ENCODE data around the gene ZFAND6. TPM values are rescaled to one million over a fixed set of nuclear protein-coding genes. Genes with fewer than 3 reads are reported as not detected.

ZFAND6 gene
- total RNA-seq, 3 donors from 2014 or later (not counting 1 experiment from before 2014, with no cell fraction given) = 145 to 150 (median 148) TPM

DNA sequence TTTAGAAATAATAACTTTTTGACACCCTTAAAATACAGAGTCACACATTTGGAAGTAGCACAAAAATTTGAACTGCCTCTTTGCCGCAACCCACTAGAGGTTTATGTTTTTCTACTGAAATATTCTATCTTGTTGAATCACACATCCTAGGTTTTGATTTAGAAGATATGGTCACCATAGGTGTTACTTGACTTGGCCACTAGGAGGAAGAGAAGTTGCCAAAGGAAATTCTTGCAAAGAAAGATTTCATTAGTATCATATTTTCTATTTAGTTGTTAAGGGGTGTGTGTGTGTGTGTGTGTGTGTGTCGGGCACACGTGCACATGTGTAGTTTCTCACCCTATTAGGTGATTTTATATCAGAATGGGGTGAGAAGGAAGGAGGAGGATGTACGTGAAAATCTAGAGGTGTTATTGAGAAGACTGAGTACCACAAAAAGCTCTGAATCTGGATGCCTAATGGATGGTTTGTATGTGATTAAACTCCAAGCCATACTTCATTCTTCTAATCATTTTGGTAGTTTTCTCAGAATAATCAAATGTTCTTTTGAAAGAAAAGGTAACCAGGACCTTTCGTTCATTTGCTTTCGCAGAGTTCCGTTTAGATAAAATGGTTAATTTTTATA is 31.5 kb downstream of the ZFAND6 start:
- H3K9me3 Mint-ChIP-seq = no peaks in the 10 kb centered on the region
- intact Hi-C loops (cut with micrococcal nuclease) = no loop called here
- WGBS (ENCODE audit: insufficient coverage) = 54% methylated on average over 6 of the region's 7 CpGs
- DNase-seq = peak in 1 of 2 donors; percentile 22
- H3K27me3 ChIP-seq (ENCODE audit: control insufficient read depth, insufficient read depth, low read length) = no peaks in the 10 kb centered on the region
- no peak overlapping the region for H3K27ac ChIP-seq (ENCODE audit: low read length)
- H3K36me3 Mint-ChIP-seq = no peaks in the 10 kb centered on the region
- peaks cover 52 to 70% of the 10 kb centered on the region in 2 donors for H3K4me1 Mint-ChIP-seq
- TF ChIP-seq, protein P1, sequence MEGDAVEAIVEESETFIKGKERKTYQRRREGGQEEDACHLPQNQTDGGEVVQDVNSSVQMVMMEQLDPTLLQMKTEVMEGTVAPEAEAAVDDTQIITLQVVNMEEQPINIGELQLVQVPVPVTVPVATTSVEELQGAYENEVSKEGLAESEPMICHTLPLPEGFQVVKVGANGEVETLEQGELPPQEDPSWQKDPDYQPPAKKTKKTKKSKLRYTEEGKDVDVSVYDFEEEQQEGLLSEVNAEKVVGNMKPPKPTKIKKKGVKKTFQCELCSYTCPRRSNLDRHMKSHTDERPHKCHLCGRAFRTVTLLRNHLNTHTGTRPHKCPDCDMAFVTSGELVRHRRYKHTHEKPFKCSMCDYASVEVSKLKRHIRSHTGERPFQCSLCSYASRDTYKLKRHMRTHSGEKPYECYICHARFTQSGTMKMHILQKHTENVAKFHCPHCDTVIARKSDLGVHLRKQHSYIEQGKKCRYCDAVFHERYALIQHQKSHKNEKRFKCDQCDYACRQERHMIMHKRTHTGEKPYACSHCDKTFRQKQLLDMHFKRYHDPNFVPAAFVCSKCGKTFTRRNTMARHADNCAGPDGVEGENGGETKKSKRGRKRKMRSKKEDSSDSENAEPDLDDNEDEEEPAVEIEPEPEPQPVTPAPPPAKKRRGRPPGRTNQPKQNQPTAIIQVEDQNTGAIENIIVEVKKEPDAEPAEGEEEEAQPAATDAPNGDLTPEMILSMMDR (IDR thresholded peaks at IDR 0.05) = peak; percentile 50
- no peak overlapping the region for H3K4me3 ChIP-seq (ENCODE audit: low read length)
- no peaks in the 10 kb centered on the region for H3K9me3 ChIP-seq (ENCODE audit: control insufficient read depth, insufficient read depth, low read length)
- H3K27ac Mint-ChIP-seq = no peak overlapping the region
- H3K27me3 Mint-ChIP-seq (ENCODE audit: low read depth in 2 of 2) = no peaks in the 10 kb centered on the region
- H3K4me3 Mint-ChIP-seq = peak overlapping the region; percentile 11
- H3K4me1 ChIP-seq (ENCODE audit: control insufficient read depth, insufficient read depth, low read length) = peaks cover 4% of the 10 kb centered on the region
- no peaks in the 10 kb centered on the region for H3K36me3 ChIP-seq (ENCODE audit: control insufficient read depth, insufficient read depth, low read length)
- peak; percentile 44 to 69 (median 68) for ATAC-seq

- no peak overlapping the region for H3K27ac Mint-ChIP-seq
- no peak overlapping the region for H3K27ac ChIP-seq (ENCODE audit: low read length)
- ATAC-seq (peak in 1 of 3 donors; percentile 18), DNase-seq (peak in 1 of 2 donors; percentile 6)
- intact Hi-C loops (cut with micrococcal nuclease) = no loop called here
- no peaks in the 10 kb centered on the region for H3K27me3 ChIP-seq (ENCODE audit: control insufficient read depth, insufficient read depth, low read length)
- H3K9me3 ChIP-seq (ENCODE audit: control insufficient read depth, insufficient read depth, low read length) = no peaks in the 10 kb centered on the region
- H3K36me3 Mint-ChIP-seq = no peaks in the 10 kb centered on the region
- no peaks in the 10 kb centered on the region for H3K9me3 Mint-ChIP-seq
- H3K4me1 ChIP-seq (ENCODE audit: control insufficient read depth, insufficient read depth, low read length) = peaks cover 4% of the 10 kb centered on the region
- H3K4me3 ChIP-seq (ENCODE audit: low read length) = no peak overlapping the region
- H3K36me3 ChIP-seq (ENCODE audit: control insufficient read depth, insufficient read depth, low read length) = no peaks in the 10 kb centered on the region
- 83% methylated on average over 5 of the region's 5 CpGs for WGBS (ENCODE audit: insufficient coverage)
- H3K4me1 Mint-ChIP-seq = peaks cover 46 to 54% of the 10 kb centered on the region in 2 donors
- TF ChIP-seq, protein P1 (IDR thresholded peaks at IDR 0.05) = no peak
- no peaks in the 10 kb centered on the region for H3K27me3 Mint-ChIP-seq (ENCODE audit: low read depth in 2 of 2)
- H3K4me3 Mint-ChIP-seq = no peak overlapping the region
These were observed 34.5 kb downstream of the ZFAND6 start for GRCh38 chr15:80093854-80094418.

- H3K4me1 Mint-ChIP-seq = peaks cover 42 to 49% of the 10 kb centered on the region in 2 donors
- peaks cover 9% of the 10 kb centered on the region for H3K4me1 ChIP-seq (ENCODE audit: control insufficient read depth, insufficient read depth, low read length)
- no peak overlapping the region for H3K4me3 ChIP-seq (ENCODE audit: low read length)
- H3K27me3 ChIP-seq (ENCODE audit: control insufficient read depth, insufficient read depth, low read length) = no peaks in the 10 kb centered on the region
- TF ChIP-seq, protein P1 (IDR thresholded peaks at IDR 0.05) = no peak
- intact Hi-C loops (cut with micrococcal nuclease) = no loop called here
- no peak overlapping the region for H3K27ac Mint-ChIP-seq
- no peak overlapping the region for H3K27ac ChIP-seq (ENCODE audit: low read length)
- H3K9me3 Mint-ChIP-seq = no peaks in the 10 kb centered on the region
- H3K4me3 Mint-ChIP-seq = no peak overlapping the region
- H3K9me3 ChIP-seq (ENCODE audit: control insufficient read depth, insufficient read depth, low read length) = no peaks in the 10 kb centered on the region
- no peaks in the 10 kb centered on the region for H3K27me3 Mint-ChIP-seq (ENCODE audit: low read depth in 2 of 2)
- ATAC-seq (no peak), DNase-seq (no peak)
- H3K36me3 Mint-ChIP-seq = no peaks in the 10 kb centered on the region
- H3K36me3 ChIP-seq (ENCODE audit: control insufficient read depth, insufficient read depth, low read length) = no peaks in the 10 kb centered on the region
- 93% methylated on average over 4 of the region's 4 CpGs for WGBS (ENCODE audit: insufficient coverage)
These were observed 36.0 kb downstream of the ZFAND6 start for GRCh38 chr15:80095511-80095910.
